Muscle layer of colon (tissue), 2 donors: ENCODE measurements around the gene SLC36A1.
"Not testable (repeated sequence)": the region's sequence is repeated elsewhere in the genome, so short reads cannot be mapped to it uniquely, and the experiment has no call there.

Source experiments
- H3K27ac ChIP-seq: one replicate; pipeline ENCODE4 v1.7.0; 2013; ENCODE audit warnings: low read depth, mild to moderate bottlenecking, low read length, moderate library complexity
- H3K27me3 ChIP-seq, 2 donors: one replicate each; pipeline ENCODE4 v1.7.0; 2013; ENCODE audit warnings: low read length in 2 of 2, mild to moderate bottlenecking in 2 of 2; ENCODE audit not compliant: insufficient read depth in 2 of 2, control insufficient read depth in 1 of 2
- H3K36me3 ChIP-seq: one replicate; pipeline ENCODE4 v1.7.0; 2013; ENCODE audit warnings: mild to moderate bottlenecking, low read length; ENCODE audit not compliant: insufficient read depth
- H3K4me1 ChIP-seq: one replicate; pipeline ENCODE4 v1.7.0; 2013; ENCODE audit warnings: mild to moderate bottlenecking, low read length; ENCODE audit not compliant: insufficient read depth
- H3K4me3 ChIP-seq, 2 donors: one replicate each; pipeline ENCODE4 v1.7.0; 2013; ENCODE audit warnings: low read length in 2 of 2, low read depth in 1 of 2, mild to moderate bottlenecking in 1 of 2, moderate library complexity in 1 of 2
- H3K9ac ChIP-seq: one replicate; pipeline ENCODE4 v1.7.0; 2013; ENCODE audit warnings: low read length
- H3K9me3 ChIP-seq: one replicate; pipeline ENCODE4 v1.7.0; 2013; ENCODE audit warnings: mild to moderate bottlenecking, low read length
- donor health status: abdominal sarcoma.
- donor health status: Adenocarcinoma of cecum.

Gene SLC36A1

GRCh38 chr5:151447174-151448037 is at the start of gene SLC36A1:
SLC36A1 (plus strand) TSS chr5:151447603; CDS start chr5:151458793, 11,190 bp downstream.
- peak within 1 kb of the TSS; percentile 66 for H3K9ac ChIP-seq
- peaks cover 8% of the 10 kb centered on the region for H3K4me1 ChIP-seq
- H3K9me3 ChIP-seq = no peaks in the 10 kb centered on the region
- no peaks in the 10 kb centered on the region for H3K36me3 ChIP-seq
- H3K4me3 ChIP-seq = peak within 1 kb of the TSS; percentile 45 to 97
- H3K27me3 ChIP-seq = no peaks in the 10 kb centered on the region
- peak within 1 kb of the TSS; percentile 19 for H3K27ac ChIP-seq

- no peaks in the 10 kb centered on the region for H3K9me3 ChIP-seq
- H3K27me3 ChIP-seq = no peaks in the 10 kb centered on the region
- H3K27ac ChIP-seq = no peak overlapping the region
- H3K4me1 ChIP-seq = no peaks in the 10 kb centered on the region
- H3K4me3 ChIP-seq = no peak overlapping the region
- no peak overlapping the region for H3K9ac ChIP-seq
- H3K36me3 ChIP-seq = no peaks in the 10 kb centered on the region
Measured at GRCh38 chr5:151405334-151406160, 41.9 kb upstream of the SLC36A1 start.

DNA sequence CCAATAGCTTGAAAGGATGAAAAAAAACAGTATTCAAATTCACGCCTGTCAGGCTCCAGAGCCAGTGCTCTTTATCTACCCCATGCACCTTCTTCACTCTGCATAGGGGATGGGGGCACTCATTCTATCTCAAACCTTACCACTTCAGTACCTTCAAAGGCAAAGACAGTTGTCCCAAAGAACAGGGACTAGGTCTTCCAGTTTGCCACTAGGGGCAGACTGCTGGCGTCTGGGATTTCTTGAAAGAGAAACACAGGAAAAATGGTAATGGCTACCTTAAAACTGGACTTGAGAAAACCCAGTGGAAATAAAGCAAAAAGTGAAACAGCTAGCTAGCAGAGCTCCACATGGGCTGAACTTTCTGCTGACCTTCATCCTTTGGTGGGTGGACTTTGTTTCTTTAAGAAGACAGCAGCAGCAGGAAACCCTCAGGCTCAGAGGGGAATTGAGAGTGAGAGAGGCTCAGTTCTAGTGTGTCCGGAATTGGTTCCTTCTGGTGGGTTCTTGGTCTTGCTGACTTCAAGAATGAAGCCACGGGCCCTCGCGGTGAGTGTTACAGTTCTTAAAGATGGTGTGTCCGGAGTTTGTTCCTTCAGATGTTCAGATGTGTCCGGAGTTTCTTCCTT is 41.0 kb upstream of the SLC36A1 start:
- Histone ChIP-seq H3K9me3 (no peaks in the 10 kb centered on the region), H3K27ac (no peak overlapping the region), H3K4me3 (no peak overlapping the region), H3K36me3 (no peaks in the 10 kb centered on the region), H3K27me3 (no peaks in the 10 kb centered on the region), H3K4me1 (no peaks in the 10 kb centered on the region), H3K9ac (no peak overlapping the region)

DNA sequence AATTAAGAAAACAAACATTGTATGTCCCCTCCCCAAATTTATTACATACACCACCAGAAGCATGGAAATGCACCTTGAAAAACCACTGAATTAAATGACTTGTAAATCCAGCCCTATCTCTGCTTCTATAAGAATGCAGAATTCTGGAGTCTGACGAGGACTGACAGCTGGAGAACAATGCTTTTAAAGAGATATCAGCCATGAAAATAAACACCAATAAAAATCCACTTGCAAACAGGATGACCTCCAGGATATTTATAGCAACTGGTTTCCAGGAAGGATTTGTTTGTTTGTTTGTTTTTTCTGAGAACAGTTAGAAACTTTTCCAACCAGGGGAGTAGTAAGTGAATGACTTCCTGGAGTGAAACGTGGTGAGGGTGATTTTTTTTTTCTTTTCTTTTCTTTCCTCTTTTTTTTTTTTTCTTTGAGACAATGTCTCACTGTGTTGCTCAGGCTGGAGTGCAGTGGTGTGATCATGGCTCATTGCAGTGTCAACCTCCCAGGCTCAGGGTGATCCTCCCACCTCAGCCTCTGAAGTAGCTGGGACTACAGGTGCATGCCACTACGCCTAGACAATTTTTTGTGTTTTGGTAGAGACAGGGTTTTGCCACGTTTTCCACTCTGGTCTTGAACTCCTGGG is 38.7 kb upstream of the SLC36A1 start:
- no peaks in the 10 kb centered on the region for H3K9me3 ChIP-seq

DNA sequence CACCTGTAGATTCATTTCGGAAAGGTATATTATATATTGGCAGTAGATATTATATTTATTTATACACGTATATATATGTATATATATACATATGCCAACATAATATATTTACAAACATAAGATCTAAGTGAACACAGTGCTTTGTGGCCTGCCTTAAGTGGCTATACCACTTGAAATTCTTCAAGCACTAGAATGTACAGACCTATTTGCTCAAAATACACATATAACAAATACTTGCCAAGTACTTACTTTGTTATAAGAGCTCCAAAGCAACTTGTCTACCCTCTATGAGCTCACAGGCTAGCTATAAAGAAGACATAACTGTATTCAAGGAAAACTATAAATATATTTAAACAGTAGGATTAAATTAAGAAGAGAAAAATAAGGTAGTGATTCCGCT is 33.6 kb upstream of the SLC36A1 start:
- H3K9me3 ChIP-seq = peaks cover 9% of the 10 kb centered on the region
- H3K4me3 ChIP-seq = no peak overlapping the region
- no peaks in the 10 kb centered on the region for H3K36me3 ChIP-seq
- H3K27me3 ChIP-seq = no peaks in the 10 kb centered on the region
- no peak overlapping the region for H3K9ac ChIP-seq
- no peak overlapping the region for H3K27ac ChIP-seq
- no peaks in the 10 kb centered on the region for H3K4me1 ChIP-seq

More for the DNA sequence above, 38.7 kb upstream of the SLC36A1 start:
- no peaks in the 10 kb centered on the region for H3K36me3 ChIP-seq
- no peak overlapping the region for H3K4me3 ChIP-seq
- no peaks in the 10 kb centered on the region for H3K4me1 ChIP-seq
- no peaks in the 10 kb centered on the region for H3K27me3 ChIP-seq
- no peak overlapping the region for H3K27ac ChIP-seq
- no peak overlapping the region for H3K9ac ChIP-seq

- Histone ChIP-seq H3K4me3 (no peak overlapping the region), H3K9ac (no peak overlapping the region), H3K27ac (no peak overlapping the region), H3K4me1 (no peaks in the 10 kb centered on the region), H3K9me3 (peaks cover 9% of the 10 kb centered on the region), H3K36me3 (no peaks in the 10 kb centered on the region), H3K27me3 (no peaks in the 10 kb centered on the region)
Measured at GRCh38 chr5:151414536-151414935, 32.9 kb upstream of the SLC36A1 start.

- H3K9ac ChIP-seq = no peak overlapping the region
- H3K4me3 ChIP-seq = no peak overlapping the region
- H3K27ac ChIP-seq = no peak overlapping the region
- no peaks in the 10 kb centered on the region for H3K27me3 ChIP-seq
- H3K36me3 ChIP-seq = no peaks in the 10 kb centered on the region
- no peaks in the 10 kb centered on the region for H3K4me1 ChIP-seq
- peaks cover 9% of the 10 kb centered on the region for H3K9me3 ChIP-seq
Measured at GRCh38 chr5:151417712-151418111, 29.7 kb upstream of the SLC36A1 start.

GRCh38 chr5:151420127-151420526 is 27.3 kb upstream of the SLC36A1 start:
- H3K27ac ChIP-seq = no peak overlapping the region
- H3K4me1 ChIP-seq = no peaks in the 10 kb centered on the region
- peaks cover 9% of the 10 kb centered on the region for H3K9me3 ChIP-seq
- no peaks in the 10 kb centered on the region for H3K36me3 ChIP-seq
- H3K9ac ChIP-seq = no peak overlapping the region
- no peaks in the 10 kb centered on the region for H3K27me3 ChIP-seq
- no peak overlapping the region for H3K4me3 ChIP-seq

- H3K27ac ChIP-seq = no peak overlapping the region
- H3K36me3 ChIP-seq = no peaks in the 10 kb centered on the region
- H3K4me1 ChIP-seq = no peaks in the 10 kb centered on the region
- no peak overlapping the region for H3K4me3 ChIP-seq
- H3K9ac ChIP-seq = no peak overlapping the region
- H3K9me3 ChIP-seq = no peaks in the 10 kb centered on the region
- H3K27me3 ChIP-seq = no peaks in the 10 kb centered on the region
Measured at GRCh38 chr5:151424892-151425523, 22.4 kb upstream of the SLC36A1 start.

DNA sequence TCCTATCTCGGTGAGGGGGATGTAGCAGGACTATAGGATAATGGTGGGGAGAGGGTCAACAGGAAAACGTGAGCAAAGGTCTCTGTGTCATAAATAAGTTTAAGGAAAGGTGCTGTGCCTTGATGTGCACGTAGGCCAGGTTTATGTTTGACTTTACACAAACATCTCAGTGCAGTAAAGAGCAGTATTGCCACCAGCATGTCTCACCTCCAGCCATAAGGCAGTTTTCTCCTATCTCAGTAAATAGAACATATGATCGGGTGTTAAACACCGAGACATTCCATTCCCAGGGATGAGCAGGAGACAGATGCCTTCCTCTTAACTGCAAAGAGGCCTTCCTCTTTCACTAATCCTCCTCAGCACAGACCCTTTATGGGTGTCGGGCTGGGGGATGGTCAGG is 21.1 kb upstream of the SLC36A1 start:
- H3K36me3 ChIP-seq, H3K4me3 ChIP-seq, H3K4me1 ChIP-seq, H3K27me3 ChIP-seq, H3K27ac ChIP-seq, H3K9ac ChIP-seq, H3K9me3 ChIP-seq: not testable (repeated sequence)
